GM19043 (cell line): Measurements from ENCODE around the gene SLC15A5.

Experiments used
- ATAC-seq: cut with Tn5 transposase; IDR thresholded peaks from one replicate; pipeline ENCODE4 v1.9.1; 2021; ENCODE audit warnings: low read depth; ENCODE audit not compliant: unreplicated experiment

The SLC15A5 gene, protein sequence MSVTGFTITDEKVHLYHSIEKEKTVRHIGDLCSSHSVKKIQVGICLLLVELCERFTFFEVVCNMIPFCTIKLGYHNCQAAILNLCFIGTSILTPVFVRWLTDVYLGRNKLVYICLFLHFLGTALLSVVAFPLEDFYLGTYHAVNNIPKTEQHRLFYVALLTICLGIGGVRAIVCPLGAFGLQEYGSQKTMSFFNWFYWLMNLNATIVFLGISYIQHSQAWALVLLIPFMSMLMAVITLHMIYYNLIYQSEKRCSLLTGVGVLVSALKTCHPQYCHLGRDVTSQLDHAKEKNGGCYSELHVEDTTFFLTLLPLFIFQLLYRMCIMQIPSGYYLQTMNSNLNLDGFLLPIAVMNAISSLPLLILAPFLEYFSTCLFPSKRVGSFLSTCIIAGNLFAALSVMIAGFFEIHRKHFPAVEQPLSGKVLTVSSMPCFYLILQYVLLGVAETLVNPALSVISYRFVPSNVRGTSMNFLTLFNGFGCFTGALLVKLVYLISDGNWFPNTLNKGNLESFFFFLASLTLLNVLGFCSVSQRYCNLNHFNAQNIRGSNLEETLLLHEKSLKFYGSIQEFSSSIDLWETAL

DNA sequence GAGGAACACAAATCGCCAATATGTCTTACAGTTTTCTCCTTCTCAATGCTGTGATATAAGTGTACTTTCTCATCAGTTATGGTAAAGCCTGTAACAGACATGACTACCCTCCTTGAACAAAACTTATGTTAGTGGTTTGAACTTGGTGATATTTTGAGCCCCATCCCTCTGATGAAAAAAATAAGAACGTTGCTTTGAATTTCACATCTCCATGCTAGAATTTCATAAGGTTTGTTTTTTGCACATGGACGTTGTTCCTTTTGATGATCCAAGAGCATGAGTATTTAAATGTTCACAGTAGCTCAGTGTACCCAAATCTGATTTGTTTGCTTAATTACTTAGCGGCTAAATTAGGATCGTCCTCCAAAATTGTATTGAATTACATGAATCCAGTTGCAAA, at the start of gene SLC15A5:
SLC15A5 (minus strand) TSS at position 101 of the 400 bp plus-strand sequence; CDS start at position 101, 0 bp downstream.
- no peak for ATAC-seq

DNA sequence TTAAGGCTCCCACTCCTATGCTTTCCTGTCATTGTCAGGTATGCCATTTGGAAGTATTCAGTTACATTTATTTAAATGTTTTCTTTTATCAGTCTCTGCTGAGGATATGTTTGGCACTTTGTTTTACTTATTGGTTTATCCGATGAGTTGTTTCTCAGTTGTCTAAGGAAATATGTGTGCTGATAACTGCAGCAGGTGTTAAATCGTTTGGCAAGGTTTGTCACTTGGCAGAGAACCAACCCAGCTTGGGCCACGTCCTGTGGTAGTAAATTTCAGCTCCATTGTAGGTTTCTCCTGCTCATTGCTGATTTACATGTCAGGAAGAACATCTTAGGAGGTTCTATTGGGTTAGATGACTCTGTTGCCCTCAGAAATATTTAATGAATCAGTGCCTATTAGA, 47.9 kb upstream of the SLC15A5 start:
- no peak for ATAC-seq

DNA sequence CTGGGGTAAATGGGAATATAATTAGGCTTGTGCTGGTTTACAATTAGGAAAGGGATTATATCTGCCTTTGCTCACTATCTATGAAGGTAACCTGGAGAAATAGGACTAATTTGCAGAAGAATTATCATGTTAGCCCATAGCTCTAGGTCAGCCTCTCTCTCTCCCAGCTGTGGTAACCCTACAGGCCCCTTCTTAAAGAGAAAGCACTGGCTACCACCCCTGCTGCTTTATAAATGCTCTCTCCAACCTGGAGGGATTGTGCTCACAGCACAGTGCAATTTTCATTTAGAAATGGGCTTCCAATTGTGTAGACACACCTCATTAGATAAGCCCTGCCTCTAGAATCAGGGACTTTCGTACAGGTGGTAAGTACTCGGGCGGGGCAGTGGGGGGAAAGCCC, 47.3 kb upstream of the SLC15A5 start:
- no peak for ATAC-seq

DNA sequence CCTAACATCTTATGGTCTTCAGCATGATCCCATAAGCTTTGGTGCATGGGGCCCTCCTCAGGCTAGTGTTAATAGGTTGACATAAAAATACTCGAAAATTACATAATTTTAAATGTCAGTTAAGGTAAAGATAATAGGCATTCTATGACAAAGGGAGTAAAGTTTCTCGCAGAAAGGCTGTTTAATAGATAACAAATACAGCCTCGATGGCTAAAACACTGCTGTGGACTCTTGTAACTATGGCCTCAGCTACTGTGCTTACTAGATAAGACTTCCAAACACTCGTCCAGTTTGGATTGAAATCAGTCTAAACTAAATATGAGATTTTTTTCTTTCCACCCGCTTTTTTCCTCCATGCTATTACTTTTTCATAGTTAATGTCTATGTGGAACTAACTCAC, 46.8 kb upstream of the SLC15A5 start:
- ATAC-seq = no peak

DNA sequence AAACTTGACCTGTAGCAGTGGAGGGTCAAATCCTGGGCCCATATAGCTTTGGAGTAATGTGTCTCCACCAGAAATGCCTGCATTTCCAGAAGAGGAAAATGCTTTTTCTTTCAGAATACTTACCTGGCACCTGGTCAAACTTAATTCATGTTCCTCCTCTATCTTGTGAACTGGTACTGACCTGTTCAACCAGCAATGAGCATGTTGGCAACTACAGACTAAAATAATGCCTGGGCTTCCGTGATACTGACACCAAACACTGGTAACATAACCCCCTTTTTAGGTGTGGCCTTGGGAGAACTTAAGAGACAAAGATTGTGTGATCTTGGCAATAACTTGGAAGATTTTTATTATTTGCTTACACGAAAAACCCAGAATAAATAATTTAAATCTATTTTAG, 46.2 kb upstream of the SLC15A5 start:
- ATAC-seq = no peak

DNA sequence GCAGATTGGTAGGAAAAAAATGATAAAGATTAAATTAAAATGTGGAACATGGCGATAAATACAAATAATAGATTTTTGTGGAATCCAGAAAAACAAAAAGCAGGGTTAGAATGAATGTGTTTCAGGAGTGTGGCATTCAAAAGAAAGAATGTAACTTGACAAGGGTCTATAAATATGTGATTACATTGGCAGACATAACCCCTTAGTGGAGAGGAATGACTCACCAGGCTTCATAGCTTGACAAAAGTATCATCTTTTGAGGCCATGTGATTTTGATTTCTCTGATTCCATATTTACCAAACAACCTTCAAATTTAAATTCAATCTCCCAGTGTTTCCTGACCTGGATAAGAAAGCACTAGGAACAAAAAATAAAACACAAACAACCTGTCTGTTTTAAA, 45.5 kb upstream of the SLC15A5 start:
- ATAC-seq = no peak

DNA sequence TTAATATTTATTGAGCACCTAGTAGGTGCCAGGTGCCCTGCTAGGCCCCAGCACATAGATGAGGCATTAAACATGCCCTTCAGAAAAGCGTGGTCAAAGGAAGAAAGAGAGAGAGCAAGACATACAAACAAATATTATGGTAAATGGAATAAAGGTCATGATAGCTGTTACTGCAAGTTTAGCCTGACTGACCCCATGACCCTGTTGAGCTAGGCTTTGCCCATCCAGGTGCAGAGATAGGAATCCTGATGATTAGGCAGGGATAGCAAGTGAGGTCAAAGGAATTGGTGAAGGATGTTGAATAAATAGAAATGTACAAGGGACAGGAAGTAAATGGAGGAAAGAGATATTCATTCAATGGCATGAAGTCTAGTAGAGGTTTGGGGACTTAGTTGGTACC, 33.4 kb upstream of the SLC15A5 start:
- no peak for ATAC-seq

DNA sequence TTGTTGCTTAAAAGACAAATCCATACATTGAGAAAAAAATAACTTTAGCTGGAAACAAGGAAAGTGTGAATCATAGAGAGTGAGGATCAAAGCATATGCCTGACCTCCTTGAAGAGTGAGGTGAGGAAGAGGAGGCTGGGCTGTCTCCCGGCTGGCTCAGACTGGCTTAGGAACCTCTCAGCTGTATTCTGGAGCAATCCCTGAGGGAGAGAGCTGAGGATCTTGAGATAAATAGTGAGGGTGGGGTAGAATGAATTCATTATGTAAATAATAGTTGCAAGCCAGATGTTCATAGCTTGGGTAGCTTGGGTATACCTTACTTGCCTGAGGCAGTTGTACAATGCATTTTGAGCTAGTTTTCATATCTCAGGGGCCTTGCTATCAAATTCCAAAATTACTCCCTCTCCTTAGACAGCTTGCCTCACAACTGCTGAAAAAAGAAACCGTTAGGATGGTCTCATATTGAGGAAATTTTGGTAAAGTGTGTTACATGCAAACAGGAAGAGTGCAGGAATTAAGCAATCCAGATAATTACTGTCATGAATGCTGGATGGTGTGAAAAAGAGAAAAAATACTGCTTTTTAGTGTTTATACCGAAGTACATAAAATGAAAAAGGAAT, 30.5 kb upstream of the SLC15A5 start:
- no peak for ATAC-seq

DNA sequence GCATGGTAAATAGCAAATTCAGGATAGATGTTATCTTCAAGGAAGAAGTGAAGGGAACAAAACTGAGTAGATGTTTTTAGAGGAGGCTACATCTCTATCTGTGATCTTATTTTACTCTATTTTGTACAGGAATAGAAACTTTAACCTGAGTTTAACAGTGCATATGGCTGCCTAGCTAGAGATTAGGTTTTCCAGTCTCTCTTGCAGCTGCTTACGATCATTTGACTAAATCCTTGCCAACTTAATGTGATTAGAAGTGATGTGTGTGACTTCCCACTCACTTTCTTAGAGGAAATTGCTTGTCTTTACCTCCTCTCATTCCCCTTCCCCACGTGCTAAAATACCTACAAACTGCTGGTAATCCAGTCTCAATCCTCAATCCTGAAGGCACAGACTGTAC, 26.5 kb upstream of the SLC15A5 start:
- ATAC-seq = no peak

DNA sequence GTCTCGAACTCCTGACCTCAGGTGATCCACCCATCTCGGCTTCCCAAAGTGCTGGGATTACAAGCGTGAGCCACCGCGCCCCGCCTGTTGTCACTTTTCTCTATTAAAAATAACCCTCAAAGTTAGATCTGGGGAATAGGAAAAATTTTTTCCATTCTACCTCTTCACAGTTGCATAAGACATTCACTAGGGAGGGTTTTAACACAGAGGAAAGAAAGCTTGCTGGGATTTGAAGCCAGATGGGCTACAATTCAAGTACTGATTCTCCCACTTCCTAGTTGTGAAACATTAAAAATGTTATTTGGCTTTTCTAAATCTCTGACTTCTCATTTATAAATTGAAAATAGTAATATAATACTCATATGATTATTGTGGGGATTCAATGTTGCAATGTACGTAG, 23.3 kb upstream of the SLC15A5 start:
- no peak for ATAC-seq

DNA sequence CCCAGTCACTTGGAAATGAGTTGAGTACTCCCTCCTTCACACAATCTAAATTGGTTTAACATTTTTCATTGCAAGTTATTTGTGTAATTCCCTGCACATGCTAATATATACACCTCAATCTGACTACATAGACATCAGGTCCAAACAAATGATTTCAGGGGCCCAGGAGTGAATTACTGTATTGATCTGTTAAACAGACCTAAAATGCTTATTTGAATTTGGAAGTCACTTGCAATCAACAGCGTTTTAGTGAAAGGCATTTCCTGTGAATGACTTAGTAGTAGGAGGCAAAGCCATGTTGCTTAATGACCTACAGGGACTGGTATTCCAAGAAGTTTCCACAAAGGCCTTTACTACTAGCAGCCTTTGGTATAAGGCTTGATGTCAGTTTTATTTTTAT, 22.6 kb upstream of the SLC15A5 start:
- ATAC-seq = no peak

DNA sequence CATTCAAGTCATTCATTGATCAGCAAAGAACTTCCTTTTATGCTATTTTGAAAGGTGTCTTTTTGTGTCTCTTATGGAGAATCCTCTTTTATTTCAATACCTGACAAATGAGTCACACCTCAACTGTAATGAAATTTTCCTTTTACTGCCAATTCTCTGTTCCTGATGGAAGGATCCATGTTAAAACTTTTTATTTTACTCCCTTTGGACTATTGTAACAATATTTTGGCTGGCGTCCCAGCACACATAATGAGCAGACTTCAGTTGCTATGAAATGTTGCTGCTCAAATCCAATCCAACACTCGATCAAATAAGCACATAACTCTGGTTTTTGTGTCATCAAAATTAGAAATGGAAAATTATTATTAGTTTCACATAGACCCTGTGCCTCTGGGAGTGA, 21.9 kb upstream of the SLC15A5 start:
- ATAC-seq = no peak

DNA sequence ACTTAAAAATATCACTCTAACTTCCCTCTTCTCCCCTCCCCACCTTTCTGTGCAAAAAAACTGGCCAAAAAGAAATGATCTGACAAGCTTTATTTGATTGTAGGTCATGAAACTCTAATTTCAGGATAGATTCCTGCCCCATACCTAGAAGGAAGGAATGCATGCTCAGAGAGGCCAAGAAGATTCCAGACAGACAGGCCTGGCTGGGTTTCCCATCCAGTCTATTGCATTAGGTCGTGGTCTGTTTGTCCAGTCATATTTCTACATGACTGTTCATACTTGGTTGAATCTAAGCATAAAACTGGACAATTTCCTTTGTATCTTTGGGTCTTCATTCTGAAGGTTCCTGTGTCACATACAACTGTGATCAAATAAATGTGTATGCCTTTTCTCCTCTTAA, 20.0 kb upstream of the SLC15A5 start:
- ATAC-seq = no peak

DNA sequence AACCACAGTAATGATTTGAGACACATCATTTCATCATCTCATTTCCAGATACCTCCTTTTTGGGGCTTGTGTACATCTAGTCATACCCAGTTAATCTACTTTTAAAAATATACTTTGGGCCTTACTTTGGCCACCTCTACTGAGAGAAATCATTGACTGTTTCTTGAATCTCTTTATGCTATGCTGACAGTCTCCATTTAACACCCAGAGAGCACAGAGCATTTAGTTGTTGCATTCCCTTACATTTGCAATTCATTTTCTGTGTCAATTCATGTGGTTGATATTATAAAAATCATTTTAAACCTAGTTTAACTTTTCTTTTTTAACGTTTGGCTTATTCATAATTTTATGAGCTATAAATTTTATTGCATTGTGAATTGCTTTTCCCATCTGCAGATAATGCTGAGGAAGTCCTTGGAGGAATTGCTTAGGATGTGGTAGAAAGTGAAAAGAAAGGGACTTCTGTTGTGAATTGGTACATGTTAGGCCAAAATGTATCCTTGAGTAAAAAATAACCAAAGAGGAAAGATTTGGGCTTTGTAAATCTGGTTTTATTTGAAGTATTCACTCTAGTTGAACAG, 17.0 kb upstream of the SLC15A5 start:
- ATAC-seq = no peak

DNA sequence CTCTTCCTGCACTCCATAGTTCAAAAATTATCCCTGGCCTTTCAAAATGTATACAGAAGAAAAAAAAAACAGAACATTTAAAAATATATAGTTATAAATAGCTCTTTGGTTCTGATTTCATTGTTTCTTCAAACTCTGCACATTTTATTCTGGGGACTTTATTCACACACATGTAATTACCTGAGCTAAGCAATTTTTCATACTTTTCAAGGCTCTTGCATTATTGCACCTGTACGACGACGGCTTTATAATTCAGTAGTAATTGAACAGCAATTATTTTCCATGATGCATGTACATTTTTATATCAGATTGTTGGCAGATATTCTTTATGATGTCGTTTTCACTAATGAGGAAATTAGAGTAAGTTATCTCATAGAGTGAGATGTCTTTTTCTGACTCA, 13.5 kb upstream of the SLC15A5 start:
- ATAC-seq = no peak

DNA sequence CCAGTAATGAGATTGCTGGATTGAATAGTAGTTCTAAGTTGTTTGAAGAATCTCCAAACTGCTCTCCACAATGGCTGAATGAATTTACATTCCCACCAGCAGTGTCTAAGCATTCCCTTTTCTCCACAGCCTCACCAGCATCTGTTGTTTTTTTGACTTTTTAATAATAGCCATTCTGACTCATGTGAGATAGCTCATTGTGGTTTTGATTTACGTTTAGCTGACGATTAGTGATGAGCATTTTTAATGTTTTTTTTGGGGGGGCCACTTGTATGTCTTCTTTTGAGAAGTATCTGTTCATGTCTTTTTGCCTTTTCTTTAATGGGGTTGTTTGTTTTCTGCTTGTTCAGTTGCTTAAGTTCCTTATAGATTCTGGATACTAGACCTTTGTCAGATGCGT, 8.1 kb upstream of the SLC15A5 start:
- ATAC-seq = no peak

DNA sequence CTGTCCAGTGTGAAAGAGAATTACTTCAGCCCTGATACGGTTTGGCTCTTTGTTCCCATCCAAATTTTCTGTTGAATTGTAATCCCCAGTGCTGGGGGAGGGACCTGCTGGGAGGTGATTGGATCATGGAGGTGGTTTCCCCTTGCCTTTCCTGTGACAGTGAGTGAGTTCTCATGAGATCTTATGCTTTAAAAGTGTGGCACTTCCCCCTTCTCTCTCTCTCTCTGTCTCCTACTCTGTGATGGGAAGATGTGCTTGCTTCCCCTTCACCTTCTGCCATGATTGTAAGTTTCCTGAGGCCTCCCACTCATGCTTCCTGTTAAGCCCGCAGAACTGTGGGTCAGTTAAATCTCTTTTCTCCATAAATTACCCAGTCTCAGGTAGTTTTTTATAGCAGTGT, 5.5 kb upstream of the SLC15A5 start:
- ATAC-seq = no peak

DNA sequence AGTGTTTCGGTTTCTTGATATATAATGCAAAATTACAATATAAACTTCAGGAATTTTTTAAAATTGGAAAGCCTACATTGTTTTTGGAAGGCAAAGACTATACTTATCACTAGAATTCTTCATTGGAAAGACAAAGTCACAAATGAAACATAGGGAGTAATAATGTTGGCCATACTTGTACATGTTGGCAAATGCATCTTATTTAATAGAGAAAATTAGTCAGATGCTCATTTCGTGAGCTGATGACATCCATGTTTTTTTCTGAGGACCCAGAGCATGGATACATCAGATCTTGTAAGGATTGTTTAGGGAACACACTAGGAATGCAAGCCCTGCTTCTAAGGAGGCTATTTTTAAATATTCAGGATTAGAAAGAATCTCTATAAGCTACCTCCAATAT, 4.6 kb upstream of the SLC15A5 start:
- no peak for ATAC-seq

DNA sequence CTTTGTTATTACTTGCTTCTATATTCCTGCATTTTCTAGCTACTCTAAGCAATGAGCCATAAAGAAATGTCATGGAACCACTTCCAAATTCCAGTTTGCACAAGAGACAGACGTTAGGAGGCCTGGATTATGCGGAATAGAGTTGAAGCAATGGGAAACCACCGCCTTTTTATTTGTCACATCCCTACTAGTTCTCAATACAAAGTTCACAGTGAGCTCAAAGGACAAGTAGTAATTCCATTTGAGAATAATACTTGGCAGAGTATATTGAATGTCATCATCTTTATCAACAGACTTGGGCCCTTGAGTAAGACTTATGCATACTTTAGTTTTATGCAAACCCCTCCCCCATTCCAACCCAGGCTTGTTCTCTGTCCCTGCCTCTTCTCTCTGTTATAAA, 3.7 kb upstream of the SLC15A5 start:
- ATAC-seq = no peak

DNA sequence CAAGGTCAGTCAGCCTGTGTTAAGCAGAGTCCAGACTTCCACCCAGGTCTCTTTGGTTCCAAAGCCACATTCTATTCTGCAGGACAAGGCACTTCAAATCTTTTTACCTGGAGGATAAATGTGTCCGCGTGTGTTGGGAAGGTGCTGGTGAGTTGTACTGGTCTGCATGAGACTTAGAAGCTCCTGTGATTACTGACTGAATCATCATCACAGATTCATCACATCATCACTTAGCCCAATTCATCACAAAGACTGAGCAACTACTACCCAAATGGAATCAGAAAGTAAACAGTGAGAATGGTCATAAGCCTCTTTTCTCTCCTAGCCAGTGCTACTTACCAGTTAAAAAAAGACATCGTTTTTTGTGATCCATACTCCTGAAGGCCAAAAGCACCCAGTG, 5.3 kb downstream of the SLC15A5 start:
- no peak for ATAC-seq

DNA sequence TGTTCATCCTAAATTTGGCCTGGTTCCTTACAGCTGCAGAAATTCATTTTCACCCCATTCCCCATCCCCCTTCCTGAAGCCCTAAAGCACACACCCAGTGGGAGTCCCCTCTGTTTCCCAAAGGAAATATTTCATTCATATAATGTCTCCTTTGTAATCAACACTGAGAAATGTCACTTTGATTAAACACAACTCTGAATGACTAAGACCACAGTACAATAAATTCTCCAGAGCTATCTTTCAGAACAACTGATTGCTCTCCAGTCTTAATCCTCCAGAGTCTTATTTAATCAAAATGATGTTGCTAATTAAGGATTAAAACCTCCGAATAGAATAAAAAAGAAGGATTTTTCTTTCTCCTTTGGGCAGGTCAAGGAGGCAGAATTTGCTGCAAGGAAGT, 6.4 kb downstream of the SLC15A5 start:
- no peak for ATAC-seq

DNA sequence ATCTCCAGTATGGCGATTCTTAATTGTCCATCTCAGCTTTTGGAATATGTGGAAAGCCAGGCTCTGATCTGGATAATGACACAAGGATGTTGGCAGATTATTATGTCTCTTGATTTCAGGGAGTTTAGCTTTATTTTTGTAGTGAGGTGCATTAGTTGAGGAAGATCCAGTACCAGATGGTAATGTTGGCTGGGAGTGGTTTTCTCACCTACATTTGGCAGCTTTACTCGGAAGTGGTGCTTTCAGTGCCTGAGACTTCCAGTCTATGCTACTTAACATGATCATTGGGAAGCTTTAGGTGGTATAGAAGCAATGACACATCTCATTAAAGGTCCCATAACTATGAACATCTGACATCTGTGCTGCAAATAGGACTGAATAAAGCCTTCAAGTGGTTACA, 7.5 kb downstream of the SLC15A5 start:
- ATAC-seq = no peak
